Activated CD4-positive, alpha-beta T cell treated with anti-CD3 and anti-CD28 coated beads, Interleukin-2, amount 50 U/mL, for 24 hours (primary cell): Measurements from ENCODE around the gene ZXDC.

ENCODE experiments used
- DNase-seq, 2 donors: peaks; one replicate each; pipeline ENCODE4 v3.0.0-alpha.2; 2020; ENCODE audit warnings: low read depth in 1 of 2, low spot score in 1 of 2

ZXDC gene

GRCh38 chr3:126512026-126512425, 36.3 kb upstream of the ZXDC start:
- no peak for DNase-seq

GRCh38 chr3:126511291-126511690, 35.6 kb upstream of the ZXDC start:
- no peak for DNase-seq

DNA sequence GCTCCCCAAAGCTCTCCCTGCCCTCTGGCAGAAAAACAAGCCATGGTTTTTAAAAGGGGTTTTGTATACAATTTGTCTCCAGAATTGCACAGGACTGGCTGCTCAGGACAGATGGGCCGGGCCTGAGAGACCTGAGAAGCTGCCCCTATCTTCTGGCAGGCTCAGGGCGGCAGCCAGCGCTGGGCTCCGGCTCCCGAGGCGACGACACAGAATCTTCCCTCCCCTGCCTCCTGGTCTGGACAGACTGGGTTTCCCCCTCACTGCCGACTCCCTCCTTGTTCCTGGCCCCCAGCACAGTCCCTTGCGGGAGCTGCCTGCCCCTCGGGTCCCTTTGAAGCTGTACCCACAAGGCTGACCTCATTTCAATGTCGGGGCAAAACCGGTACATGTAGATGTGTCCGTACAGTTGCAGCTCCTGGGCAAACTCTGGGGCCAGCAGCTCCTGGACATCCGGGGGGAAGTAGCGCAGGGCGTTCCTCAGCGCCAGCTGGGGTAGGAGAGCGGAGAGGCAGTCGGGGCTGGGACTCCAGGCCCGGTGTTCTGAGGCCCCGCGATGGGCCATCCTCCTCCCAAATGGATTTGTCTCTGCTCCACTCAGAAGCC, 34.7 kb upstream of the ZXDC start:
- DNase-seq = no peak

DNA sequence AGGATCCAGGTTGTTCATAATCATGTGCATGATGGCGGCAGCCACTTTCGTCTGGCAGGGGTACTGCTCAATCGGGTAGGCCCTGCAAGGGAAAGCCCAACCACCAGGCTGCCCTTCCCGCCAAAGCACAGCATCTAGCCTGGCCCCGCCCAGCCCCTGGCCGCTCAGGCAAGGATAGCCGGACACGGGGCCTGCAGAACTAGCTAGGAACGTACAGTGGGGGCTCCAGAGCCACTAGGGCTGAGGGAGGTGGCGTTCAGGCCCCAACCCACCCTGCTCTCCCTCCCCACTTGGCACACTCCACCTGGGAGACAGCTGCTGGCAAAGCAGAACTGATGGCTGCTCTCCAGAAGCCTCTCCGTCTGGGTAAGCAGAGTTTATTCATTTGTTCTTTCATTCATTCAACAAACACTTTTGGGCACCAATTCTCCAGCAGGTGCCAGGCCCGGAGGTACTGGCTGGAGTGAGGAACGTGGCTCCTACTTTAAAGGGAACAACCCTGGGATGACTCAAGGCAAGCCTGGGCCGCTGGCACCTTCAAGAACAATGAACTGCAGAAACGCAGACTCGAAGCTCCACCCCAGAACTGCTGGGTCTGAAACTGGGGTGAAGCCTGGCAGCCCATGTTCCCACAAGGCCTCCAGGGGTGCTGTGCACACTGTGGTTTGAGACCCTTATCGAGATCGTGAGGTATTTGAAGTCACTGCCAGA, 34.1 kb upstream of the ZXDC start:
- DNase-seq = no peak

DNA sequence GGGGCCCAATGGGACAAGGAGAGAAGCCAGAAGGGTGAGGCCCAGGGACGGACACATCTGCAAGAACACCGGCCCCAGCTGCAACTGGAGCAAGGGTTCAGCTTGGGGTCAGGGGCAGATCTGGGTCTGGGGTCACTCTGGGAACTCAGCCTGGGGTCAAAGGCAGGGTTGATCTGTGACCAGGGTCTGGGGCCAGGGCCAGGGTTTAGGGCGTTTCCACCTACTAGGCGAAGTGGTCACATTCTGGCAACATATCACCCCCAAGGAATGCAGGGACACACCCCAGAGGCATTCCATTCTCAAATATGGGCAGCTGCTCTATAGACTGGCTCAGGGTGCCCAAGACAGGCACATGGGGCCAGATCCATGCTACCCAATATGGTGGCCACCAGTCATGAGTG, 32.9 kb upstream of the ZXDC start:
- DNase-seq = no peak

DNA sequence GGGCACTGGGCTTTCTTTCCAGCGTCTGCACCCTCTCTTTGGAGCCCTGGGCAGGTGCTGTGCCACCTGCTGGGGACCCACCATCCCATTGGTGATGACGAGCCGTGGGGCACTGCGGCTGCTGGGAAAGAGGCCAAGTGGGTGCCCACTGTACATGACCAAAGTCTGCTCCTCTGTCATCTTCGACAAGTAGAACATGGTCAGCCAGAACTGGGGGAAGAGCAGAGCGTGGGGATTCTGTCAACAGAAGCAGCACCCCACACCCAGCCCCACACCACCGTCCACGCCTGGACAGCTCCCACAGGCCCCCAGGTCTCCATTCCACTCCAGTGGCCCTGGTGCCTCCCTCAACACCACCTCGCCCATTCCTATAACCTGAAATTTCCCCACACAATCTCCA, 32.2 kb upstream of the ZXDC start:
- no peak for DNase-seq

- DNase-seq = no peak
These were observed 28.0 kb upstream of the ZXDC start for GRCh38 chr3:126503701-126504100.

DNA sequence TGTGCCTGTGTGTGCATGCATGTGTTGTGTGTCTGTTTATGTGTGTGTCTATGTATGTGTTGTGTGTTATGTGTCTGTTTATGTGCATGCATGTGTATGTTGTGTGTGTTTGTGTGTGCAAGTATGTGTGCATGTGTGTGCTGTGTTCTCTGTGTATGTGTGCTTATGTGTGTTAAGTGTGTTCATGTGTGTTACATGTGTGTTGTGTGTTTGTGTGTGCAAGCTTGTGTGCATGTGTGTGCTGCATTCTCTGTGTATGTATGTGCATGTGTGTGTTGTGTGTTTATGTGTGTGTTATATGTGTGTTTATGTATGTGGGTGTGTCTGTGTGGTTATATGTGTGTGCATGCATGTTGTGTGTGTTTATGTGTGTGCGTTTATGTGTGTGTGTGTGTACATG, 27.0 kb upstream of the ZXDC start:
- DNase-seq = no peak

DNA sequence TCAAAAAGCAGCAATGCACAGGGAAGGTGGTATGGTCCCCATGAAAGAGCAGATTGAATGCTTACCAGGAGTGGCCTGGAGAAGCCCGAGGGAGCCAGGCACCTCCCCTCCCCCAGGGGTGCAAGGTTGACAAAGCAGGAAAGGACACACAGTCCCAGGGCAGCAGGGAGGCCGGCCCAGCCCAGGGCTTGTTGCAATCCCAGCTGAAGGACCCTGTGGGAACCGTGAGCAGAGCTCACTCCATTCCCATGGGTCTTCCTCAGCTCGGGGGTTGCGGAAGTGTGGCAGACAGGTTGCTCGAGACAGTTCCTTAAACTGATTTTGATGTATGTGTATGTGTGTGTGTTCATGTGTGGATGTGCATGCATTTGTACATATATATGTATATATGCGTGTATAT, 26.0 kb upstream of the ZXDC start:
- no peak for DNase-seq

- no peak for DNase-seq
These were observed 25.4 kb upstream of the ZXDC start for GRCh38 chr3:126501054-126501453.

DNA sequence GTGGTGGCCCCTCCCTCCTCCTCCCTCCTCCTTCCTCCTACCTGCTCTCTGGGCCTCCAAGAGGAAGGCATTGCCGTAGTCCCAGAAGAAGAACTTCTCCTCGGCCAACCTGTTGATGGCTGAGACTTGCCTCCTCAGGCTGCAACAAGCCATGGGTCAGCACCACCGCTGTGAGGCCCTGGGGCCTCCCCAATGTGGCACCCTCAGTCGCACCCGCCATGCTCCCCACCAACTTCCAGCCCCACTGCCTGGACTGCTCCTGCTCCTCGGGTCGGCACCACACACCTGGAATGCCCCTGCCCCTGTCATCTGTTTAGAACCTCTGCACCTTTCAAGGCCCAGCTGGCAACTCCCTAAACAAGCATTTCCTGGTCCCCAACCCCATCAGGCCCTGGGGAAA, 24.3 kb upstream of the ZXDC start:
- no peak for DNase-seq

- no peak for DNase-seq
These were observed 23.7 kb upstream of the ZXDC start for GRCh38 chr3:126499401-126499800.

- no peak for DNase-seq
These were observed 23.2 kb upstream of the ZXDC start for GRCh38 chr3:126498929-126499328.

- no peak for DNase-seq
These were observed 22.8 kb upstream of the ZXDC start for GRCh38 chr3:126498461-126498860.

DNA sequence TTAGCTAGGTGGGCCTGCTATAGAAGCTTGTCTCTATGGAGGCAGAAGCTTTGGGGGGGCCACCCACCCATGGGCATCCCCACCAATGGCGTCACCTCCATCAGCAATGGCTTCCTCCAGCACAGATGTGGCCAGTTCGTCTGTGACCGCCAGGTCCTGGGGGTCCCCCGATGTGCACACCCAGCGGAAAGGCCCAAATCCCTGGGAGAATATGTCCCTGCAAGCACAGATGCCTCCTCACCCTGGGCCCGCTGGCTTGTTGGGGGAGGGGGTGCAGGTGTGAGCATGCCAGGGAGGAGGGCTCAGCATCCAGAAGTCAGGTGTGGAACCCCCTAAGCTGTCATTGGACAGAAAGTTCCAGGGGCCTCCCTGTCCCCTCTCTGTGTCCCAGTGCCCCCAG, 22.3 kb upstream of the ZXDC start:
- DNase-seq = no peak

DNA sequence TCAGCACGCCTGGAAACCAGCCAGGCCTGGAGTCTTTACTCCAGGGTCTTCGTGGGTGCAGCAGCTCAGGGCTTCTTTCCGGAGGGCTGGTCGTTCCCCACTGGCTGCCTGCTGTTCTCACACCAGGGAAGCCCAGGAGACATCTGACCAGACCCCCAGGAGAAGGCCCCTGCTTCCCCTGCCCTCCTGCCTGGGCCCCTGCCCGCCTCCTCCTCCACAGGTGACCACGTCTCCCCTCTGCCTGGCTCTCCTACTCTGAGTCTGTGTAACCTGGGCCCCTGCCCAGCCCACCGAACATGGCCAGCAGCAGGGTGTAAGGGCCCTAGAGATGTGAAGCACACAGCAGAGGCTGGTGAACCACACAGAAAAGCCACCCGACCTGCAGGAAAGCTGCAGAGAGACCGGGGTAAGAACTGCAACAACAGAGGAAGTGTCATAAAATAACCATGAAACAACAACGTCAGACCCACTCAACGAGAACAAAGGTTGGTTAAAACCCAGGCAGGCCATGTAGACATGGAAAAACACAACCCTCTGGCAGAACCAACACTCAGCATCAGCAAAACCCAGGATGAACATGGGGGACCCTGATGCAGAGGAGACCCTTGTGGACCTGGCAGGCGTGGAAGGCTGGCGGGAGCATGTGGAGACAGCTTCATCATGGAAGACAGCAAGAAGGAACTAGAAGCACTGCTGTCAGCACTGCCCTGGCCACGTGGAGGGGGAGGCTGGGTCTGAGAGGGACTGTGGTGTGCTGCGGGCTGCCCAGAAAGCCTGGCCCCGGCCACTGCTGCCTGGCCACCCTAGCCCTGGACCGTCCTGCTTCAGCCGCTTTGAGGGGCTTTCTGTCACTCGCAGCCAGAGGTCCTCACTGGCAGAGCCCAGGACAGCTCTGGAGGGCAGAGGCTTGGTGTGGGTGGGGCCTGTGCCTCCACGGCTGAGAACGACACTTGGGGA, 21.5 kb upstream of the ZXDC start:
- no peak for DNase-seq

GRCh38 chr3:126495786-126496185, 20.1 kb upstream of the ZXDC start:
- no peak for DNase-seq

DNA sequence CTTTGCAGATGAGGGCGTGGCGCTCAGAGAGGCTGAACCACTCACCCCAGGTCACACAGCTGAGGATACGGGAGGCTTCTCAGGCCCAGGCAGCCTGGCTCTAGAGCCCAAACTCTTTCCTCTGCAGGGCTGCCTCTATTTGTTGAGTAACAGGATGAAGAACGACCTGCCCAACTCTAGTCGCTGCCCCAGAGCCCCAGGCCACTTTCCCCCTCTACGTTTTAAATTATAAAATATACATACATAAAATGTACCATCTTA, 19.2 kb upstream of the ZXDC start:
- DNase-seq = no peak

DNA sequence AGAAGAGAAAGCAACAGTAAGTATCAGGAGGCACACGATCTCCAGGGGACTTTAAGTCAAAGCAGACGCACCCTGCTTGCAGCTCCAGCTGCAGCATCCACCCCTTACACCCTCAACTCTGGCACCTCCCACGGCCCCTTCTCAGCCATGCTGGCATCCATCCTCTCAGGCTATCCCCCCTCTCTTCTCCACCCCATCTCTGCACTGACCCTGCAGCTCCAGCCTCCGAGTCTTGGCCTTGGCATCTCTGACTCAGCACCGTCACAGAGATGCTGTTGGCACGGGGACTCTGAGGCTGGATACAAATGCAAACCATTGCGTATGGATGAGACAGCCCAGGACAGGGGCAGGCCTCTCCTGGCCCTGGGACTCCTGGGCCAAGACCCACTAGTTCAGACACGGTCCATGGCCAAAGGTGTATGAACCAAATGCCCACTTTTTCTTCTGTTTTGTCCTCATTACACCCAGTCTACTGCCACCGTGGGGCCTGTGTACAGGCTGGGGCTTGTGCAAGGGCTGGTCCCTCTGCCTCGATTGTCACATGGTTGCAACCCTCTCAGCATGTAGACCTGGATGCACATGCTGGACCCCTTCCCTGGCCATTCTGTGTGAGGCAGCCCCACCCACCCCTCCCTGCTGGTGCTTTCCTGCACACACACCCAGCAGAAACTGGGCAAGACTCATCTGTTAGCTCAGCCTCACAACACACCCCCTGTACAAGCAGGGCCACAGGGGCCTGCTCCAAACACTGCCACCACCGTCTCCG, 18.7 kb upstream of the ZXDC start:
- no peak for DNase-seq

DNA sequence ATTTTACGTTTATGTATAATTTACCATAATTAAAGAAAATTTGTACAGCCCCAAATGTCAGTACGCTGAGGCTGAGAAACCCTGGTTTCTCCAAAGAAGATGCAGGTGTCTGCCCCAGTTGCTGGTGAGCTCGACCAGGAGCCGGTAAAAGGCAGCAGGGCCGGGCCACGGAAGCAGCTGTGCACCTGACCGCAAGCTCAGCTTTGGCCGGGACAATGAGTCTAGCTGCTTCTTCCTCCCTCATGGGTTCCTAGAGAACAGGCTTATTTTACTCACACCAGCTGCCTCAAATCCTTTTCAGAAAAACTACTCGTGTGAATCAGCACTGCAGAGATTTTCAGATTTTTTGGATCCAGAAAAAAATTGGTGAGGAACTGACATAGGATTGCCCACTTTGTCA, 18.0 kb upstream of the ZXDC start:
- DNase-seq = no peak

DNA sequence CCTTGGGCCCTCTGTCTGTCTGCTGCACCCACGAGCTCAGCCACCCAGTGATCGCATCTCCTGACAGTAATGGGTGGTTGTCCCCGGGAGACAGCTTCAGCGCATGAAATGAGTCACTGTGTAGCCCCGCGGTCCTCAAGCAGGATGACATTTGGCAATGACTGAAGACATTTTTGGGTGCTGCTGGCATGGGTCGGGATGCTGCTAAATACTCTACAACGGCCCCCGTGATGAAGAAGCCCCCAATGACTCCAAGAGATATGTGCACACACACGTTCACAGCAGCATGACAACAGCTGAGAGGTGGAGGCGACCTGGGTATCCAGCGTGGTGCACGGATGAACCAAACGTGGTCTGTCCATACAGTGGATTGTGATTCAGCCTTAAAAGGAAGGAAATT, 17.4 kb upstream of the ZXDC start:
- DNase-seq = no peak
